Measurements from ENCODE around the gene DDX1.

The DDX1 gene

DNA sequence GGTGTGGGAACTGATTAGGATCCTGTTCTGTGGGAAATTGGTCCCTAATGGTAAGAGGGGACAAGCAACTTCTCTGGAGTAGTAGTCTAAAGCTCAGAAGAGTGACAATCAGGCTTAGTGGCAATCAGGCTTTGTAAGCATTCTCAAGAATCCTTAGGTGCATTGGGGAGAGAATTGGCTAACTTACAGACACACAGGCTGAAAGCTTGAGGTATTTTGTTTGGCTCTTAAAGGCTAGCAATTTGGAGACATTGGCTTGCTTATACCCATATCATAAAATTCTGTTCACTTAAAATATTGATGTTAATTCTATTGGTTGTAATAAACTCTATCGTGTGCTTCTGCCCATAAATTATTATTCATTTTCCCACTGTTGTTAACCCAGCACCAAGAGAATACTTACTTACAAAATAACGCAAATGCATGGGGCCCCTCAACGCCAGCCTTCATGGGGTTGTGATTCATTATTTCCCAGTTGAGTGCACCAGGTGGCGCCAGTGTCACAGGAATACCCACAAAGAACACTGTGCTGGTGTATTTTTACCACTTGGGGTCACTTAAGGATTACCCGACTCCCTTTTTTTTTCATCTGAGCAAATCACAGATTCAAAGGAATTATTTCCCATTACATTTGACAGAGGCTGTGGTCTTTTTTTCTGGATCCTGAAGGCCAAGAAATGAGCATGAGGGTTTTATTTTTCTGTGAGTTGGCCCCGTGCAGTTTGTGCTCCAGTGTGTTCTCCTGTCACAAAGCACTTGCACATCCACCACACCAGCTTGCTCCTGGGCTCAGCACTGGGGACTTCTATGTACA is 45.5 kb downstream of the DDX1 start:
- DNase-seq (ENCODE audit: low read depth): peak; percentile 62
- no peak overlapping the region for H3K4me3 ChIP-seq (ENCODE audit: low read depth, low read length)
- TF ChIP-seq, protein P1, sequence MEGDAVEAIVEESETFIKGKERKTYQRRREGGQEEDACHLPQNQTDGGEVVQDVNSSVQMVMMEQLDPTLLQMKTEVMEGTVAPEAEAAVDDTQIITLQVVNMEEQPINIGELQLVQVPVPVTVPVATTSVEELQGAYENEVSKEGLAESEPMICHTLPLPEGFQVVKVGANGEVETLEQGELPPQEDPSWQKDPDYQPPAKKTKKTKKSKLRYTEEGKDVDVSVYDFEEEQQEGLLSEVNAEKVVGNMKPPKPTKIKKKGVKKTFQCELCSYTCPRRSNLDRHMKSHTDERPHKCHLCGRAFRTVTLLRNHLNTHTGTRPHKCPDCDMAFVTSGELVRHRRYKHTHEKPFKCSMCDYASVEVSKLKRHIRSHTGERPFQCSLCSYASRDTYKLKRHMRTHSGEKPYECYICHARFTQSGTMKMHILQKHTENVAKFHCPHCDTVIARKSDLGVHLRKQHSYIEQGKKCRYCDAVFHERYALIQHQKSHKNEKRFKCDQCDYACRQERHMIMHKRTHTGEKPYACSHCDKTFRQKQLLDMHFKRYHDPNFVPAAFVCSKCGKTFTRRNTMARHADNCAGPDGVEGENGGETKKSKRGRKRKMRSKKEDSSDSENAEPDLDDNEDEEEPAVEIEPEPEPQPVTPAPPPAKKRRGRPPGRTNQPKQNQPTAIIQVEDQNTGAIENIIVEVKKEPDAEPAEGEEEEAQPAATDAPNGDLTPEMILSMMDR (IDR thresholded peaks at IDR 0.05; ENCODE audit: insufficient read depth, low read depth, low read length, missing control alignments): peak; percentile 77

DNA sequence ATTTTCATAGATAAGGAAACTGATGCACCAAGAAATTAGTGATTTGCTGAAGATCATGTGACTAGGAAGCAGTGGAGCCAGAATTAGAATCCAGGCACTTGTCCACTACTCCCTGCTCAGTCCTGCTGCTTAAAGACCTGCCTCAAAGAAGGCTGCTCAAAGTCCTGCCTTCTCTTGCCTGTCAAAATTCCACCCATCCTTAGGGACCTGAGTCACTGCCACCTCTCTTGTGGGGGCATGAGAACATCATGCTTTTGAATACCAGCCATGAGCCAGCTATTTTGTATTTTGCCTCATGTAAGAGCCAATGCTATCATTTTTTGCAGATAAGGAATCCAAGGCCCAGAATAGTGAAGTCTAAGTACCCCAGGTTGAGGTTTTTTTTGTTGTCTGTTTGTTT is 47.1 kb downstream of the DDX1 start:
- no peak for DNase-seq (ENCODE audit: low read depth)
- no peak overlapping the region for H3K4me3 ChIP-seq (ENCODE audit: low read depth, low read length)
- TF ChIP-seq, protein P1 (IDR thresholded peaks at IDR 0.05; ENCODE audit: insufficient read depth, low read depth, low read length, missing control alignments): no peak

DNA sequence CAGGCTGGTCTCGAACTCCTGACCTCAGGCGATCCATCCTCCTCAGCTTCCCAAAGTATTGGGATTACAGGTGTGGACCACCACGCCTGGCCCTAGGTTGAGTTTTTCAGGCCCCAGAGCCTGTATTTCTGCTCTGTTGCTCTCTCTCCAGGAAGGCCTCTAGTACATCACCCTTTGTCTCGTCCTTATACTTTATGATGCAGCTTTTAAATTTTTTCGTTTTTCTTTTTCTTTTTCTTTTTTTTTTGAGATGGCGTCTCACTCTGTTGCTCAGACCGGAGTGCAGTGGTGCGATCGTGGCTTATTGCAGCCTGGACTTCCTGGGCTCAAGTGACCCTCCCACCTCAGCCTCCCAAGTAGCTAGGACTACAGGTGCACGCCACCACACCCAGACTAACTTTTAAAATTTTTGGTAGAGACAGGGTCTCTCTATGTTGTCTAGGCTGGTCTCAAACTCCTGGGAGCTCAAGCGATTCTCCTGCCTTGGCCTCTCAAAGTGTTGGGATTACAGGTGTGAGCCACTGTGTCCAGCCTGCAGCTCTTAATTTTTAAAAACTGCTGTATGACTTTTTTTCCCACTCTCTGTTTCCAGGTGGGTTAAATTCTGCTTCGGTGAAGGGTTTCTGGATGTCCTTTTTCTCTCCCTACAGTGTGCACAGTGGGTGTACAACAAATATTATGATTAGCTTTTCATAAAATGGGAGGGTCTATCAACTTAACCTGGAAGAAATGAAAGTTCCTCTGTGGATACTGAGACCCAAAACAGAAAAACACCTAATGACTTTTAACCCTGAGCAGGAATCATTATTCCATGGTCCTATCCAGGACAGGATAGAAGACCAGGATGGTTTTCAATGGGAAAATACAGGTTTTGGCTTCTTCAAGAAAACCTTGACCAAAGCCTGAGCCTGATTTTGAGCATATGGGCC is 47.9 kb downstream of the DDX1 start:
- TF ChIP-seq, protein P1 (IDR thresholded peaks at IDR 0.05; ENCODE audit: insufficient read depth, low read depth, low read length, missing control alignments): no peak
- DNase-seq (ENCODE audit: low read depth): no peak
- H3K4me3 ChIP-seq (ENCODE audit: low read depth, low read length): no peak overlapping the region

DNA sequence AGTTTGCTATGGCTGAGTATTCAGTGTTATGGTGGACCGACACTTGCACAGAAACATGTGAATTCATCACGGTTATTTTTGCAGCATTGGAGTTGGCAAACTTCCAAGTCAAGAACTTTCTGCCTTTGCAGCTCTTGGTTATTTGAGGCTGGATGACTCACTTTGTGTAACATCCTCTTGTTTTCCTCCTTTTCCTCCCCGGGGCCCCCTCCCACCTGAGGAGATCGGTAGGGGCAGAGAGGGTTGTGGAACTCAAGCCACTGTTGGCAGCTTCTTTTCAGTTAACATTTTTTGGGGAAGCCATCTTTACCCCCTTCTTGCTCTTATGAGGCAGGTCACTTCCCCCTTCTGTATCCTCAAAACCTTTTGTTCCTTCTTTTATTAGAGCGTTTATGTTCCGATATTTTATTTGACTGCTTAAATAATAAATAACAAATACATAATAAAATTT is 48.6 kb downstream of the DDX1 start:
- no peak for DNase-seq (ENCODE audit: low read depth)
- TF ChIP-seq, protein P1 (IDR thresholded peaks at IDR 0.05; ENCODE audit: insufficient read depth, low read depth, low read length, missing control alignments): no peak
- H3K4me3 ChIP-seq (ENCODE audit: low read depth, low read length): no peak overlapping the region

DNA sequence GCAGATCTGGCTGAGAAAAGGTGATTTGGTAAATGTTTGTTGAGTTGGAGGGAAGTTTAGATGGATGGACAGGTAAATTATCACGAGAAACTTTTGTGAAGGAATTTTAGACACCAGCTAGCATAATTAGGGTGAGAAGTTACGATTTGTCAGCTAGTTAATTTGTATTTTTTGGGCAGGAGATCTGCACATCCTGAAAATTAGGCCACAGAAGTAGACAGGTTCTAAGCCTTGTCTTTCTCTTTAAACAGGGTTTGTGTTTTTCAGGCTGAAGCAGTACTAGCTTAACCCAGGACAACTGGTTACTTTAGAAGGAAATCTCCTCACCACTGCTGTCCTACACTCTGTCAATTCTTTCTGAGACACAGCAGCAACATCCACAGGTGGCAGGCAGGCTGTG is 49.1 kb downstream of the DDX1 start:
- TF ChIP-seq, protein P1 (IDR thresholded peaks at IDR 0.05; ENCODE audit: insufficient read depth, low read depth, low read length, missing control alignments): no peak
- no peak overlapping the region for H3K4me3 ChIP-seq (ENCODE audit: low read depth, low read length)
- DNase-seq (ENCODE audit: low read depth): no peak

DNA sequence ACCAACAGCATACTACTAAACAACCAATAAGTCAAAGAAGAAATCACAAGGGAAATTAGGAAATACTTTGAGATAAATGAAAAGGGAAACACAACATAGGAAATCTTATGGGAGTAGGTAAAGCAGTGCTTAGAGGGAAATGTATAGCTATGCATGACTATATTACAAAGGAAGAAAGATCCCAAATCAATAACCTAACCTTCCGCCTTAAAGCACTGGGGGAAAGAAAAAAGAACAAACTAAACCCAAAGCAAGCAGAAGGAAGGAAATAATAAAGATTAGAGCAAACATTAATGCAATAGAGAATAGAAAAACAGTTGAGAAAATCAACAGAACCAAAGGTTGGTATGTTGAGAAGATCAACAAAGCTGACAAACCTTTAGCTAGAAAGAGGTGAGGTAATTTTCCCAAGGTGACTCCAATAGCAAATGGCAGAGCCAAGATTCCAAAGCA is 49.9 kb downstream of the DDX1 start:
- no peak overlapping the region for H3K4me3 ChIP-seq (ENCODE audit: low read depth, low read length)

More for the DNA sequence above, 49.9 kb downstream of the DDX1 start:
- DNase-seq (ENCODE audit: low read depth): no peak
- TF ChIP-seq, protein P1 (IDR thresholded peaks at IDR 0.05; ENCODE audit: insufficient read depth, low read depth, low read length, missing control alignments): no peak
